ENCODE results near the gene KRT23. TPM values are rescaled to one million over a fixed set of nuclear protein-coding genes. Genes with fewer than 3 reads are reported as not detected.

KRT23 gene
- total RNA-seq, 1 experiment from 2014 or later = 19.0 TPM

DNA sequence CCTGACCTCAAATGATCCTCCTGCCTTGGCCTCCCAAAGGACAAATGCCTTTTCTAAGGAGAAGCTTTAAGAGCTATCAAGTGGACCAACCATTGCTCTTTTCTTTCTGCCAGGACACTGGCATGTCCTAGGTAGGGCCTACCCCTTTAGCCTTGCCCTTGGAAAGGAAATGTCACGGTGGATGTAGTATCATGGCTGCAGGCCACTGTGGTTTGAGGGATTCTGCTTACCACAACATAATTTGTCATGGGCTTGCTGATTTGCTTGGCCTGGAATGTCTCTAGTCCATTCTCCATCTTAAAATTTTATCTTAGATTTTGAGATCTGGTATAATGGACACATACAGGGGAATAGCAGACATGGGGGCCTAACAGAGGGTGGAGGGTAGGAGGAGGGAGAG lies 58.4 kb downstream of the KRT23 start:
- POLR2A ChIA-PET = no interaction called here
- Histone ChIP-seq H3K4me2 (ENCODE audit: low read length) (no peak overlapping the region), H3K79me2 (ENCODE audit: insufficient read depth, low read length) (no peaks in the 10 kb centered on the region), H3K36me3 (ENCODE audit: control insufficient read depth in 1 of 2, insufficient read depth in 2 of 2, low read length in 2 of 2) (no peaks in the 10 kb centered on the region), H3K27me3 (ENCODE audit: insufficient read depth, low read length) (no peaks in the 10 kb centered on the region), H4K20me1 (ENCODE audit: insufficient read depth) (no peaks in the 10 kb centered on the region), H3K9ac (ENCODE audit: low read length) (no peak overlapping the region), H2AFZ (ENCODE audit: low read depth, low read length, poor library complexity, severe bottlenecking) (no peak overlapping the region), H3K4me1 (ENCODE audit: control insufficient read depth in 1 of 2, insufficient read depth in 2 of 2, low read length in 2 of 2) (peaks cover 0 to 10% of the 10 kb centered on the region in 2 experiments; a peak in 2 of 4 replicates), H3K4me3 (replicated peaks in 1 of 2; ENCODE audit: low read depth in 1 of 2, low read length in 2 of 2) (no peak overlapping the region), H3K9me3 (ENCODE audit: control insufficient read depth in 1 of 2, insufficient read depth in 1 of 2, low read depth in 1 of 2, low read length in 2 of 2) (no peaks in the 10 kb centered on the region; a peak in 1 of 4 replicates), H3K27ac (ENCODE audit: low read depth, low read length) (no peak overlapping the region), H3K9me2 (ENCODE audit: insufficient read depth) (no peaks in the 10 kb centered on the region)
- ATAC-seq = no peak
- DNase-seq (ENCODE audit: low read depth, low spot score) = no peak
- intact Hi-C loops (cut with micrococcal nuclease) = no loop called here
- RAD21 ChIA-PET (ENCODE audit: low non-redundant PET in 1 of 2, low total read pairs in 2 of 2, uncharacterized antibody in 2 of 2, unreplicated experiment in 2 of 2) = no interaction called here
- BruUV-seq (replicated peaks) = no TSS peak
- CTCF ChIA-PET = no interaction called here
- no peak for TF ChIP-seq SP1 (IDR thresholded peaks at IDR 0.05; ENCODE audit: low read depth)
- TF ChIP-seq CTCF (IDR thresholded peaks at IDR 0.05 in 2 of 3, conservative IDR thresholded peaks at IDR 0.05 in 1 of 3; ENCODE audit: borderline replicate concordance in 1 of 3, insufficient read depth in 1 of 3, low read depth in 2 of 3, low read length in 2 of 3) = no peak
- TF ChIP-seq ZBTB33 (IDR thresholded peaks at IDR 0.05; ENCODE audit: extremely low read depth, insufficient replicate concordance, low read length) = no peak
- no peak for TF ChIP-seq SRF (IDR thresholded peaks at IDR 0.05; ENCODE audit: low read depth)
- no peak for TF ChIP-seq CBX3 (IDR thresholded peaks at IDR 0.05; ENCODE audit: low read depth)
- TF ChIP-seq SIN3A (IDR thresholded peaks at IDR 0.05; ENCODE audit: low read depth) = no peak
- TF ChIP-seq EZH2 (IDR thresholded peaks at IDR 0.05) = no peak
- no peak for TF ChIP-seq EZH2phosphoT487 (IDR thresholded peaks at IDR 0.05; ENCODE audit: borderline replicate concordance)
- TF ChIP-seq, protein P1, sequence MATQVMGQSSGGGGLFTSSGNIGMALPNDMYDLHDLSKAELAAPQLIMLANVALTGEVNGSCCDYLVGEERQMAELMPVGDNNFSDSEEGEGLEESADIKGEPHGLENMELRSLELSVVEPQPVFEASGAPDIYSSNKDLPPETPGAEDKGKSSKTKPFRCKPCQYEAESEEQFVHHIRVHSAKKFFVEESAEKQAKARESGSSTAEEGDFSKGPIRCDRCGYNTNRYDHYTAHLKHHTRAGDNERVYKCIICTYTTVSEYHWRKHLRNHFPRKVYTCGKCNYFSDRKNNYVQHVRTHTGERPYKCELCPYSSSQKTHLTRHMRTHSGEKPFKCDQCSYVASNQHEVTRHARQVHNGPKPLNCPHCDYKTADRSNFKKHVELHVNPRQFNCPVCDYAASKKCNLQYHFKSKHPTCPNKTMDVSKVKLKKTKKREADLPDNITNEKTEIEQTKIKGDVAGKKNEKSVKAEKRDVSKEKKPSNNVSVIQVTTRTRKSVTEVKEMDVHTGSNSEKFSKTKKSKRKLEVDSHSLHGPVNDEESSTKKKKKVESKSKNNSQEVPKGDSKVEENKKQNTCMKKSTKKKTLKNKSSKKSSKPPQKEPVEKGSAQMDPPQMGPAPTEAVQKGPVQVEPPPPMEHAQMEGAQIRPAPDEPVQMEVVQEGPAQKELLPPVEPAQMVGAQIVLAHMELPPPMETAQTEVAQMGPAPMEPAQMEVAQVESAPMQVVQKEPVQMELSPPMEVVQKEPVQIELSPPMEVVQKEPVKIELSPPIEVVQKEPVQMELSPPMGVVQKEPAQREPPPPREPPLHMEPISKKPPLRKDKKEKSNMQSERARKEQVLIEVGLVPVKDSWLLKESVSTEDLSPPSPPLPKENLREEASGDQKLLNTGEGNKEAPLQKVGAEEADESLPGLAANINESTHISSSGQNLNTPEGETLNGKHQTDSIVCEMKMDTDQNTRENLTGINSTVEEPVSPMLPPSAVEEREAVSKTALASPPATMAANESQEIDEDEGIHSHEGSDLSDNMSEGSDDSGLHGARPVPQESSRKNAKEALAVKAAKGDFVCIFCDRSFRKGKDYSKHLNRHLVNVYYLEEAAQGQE (IDR thresholded peaks at IDR 0.05; ENCODE audit: low read depth) = no peak
- no peak for TF ChIP-seq TCF7L2 (IDR thresholded peaks at IDR 0.05; ENCODE audit: borderline replicate concordance, extremely low read depth, insufficient read depth, insufficient read length)
- TF ChIP-seq ATF3 (IDR thresholded peaks at IDR 0.05) = no peak
- no peak for TF ChIP-seq ZNF274 (IDR thresholded peaks at IDR 0.05; ENCODE audit: low read depth, low read length)
- TF ChIP-seq POLR2A (IDR thresholded peaks at IDR 0.05; ENCODE audit: borderline replicate concordance, extremely low read depth, insufficient read depth, insufficient read length) = no peak
- no peak for TF ChIP-seq POLR2AphosphoS5 (IDR thresholded peaks at IDR 0.05; ENCODE audit: low read depth, low read length)
- no peak for TF ChIP-seq CEBPB (IDR thresholded peaks at IDR 0.05; ENCODE audit: low read depth)
- no peak for TF ChIP-seq EGR1 (IDR thresholded peaks at IDR 0.05; ENCODE audit: low read depth)
- TF ChIP-seq, protein P2, sequence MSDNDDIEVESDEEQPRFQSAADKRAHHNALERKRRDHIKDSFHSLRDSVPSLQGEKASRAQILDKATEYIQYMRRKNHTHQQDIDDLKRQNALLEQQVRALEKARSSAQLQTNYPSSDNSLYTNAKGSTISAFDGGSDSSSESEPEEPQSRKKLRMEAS (IDR thresholded peaks at IDR 0.05) = no peak
- no peak for TF ChIP-seq RAD21 (IDR thresholded peaks at IDR 0.05; ENCODE audit: low read depth)
- TF ChIP-seq YY1 (IDR thresholded peaks at IDR 0.05; ENCODE audit: extremely low read depth, insufficient replicate concordance, low read depth, low read length) = no peak
- no peak for TF ChIP-seq JUND (IDR thresholded peaks at IDR 0.05)

Measured in HCT116 (cell line).